Duodenal mucosa (tissue), 2 donors: ENCODE measurements around the gene DYSF.

Source experiments
- H3K27ac ChIP-seq: one replicate; pipeline ENCODE4 v1.7.0; 2013; ENCODE audit warnings: low read depth, low read length
- H3K27me3 ChIP-seq, 2 donors: one replicate each; pipeline ENCODE4 v1.7.0; 2013; ENCODE audit warnings: low read length in 2 of 2, control low read depth in 1 of 2; ENCODE audit not compliant: insufficient read depth in 2 of 2, control insufficient read depth in 1 of 2
- H3K36me3 ChIP-seq, 2 donors: one replicate each; pipeline ENCODE4 v1.7.0; 2013; ENCODE audit warnings: low read length in 2 of 2, control low read depth in 1 of 2; ENCODE audit not compliant: insufficient read depth in 2 of 2, control insufficient read depth in 1 of 2
- H3K4me1 ChIP-seq, 2 donors: one replicate each; pipeline ENCODE4 v1.7.0; 2013; ENCODE audit warnings: low read length in 2 of 2, control low read depth in 1 of 2; ENCODE audit not compliant: insufficient read depth in 2 of 2, control insufficient read depth in 1 of 2
- H3K4me3 ChIP-seq, 2 donors: one replicate each; pipeline ENCODE4 v1.7.0; 2013; ENCODE audit warnings: low read length in 2 of 2, low read depth in 1 of 2
- H3K9ac ChIP-seq, 2 donors: one replicate each; pipeline ENCODE4 v1.7.0; 2013; ENCODE audit warnings: low read length in 2 of 2, low read depth in 1 of 2
- H3K9me3 ChIP-seq, 2 donors: one replicate each; pipeline ENCODE4 v1.7.0; 2013; ENCODE audit warnings: low read length in 2 of 2, control low read depth in 1 of 2; ENCODE audit not compliant: control insufficient read depth in 1 of 2

DYSF gene

GRCh38 chr2:71609441-71609840, 156.1 kb downstream of the DYSF start:
- Histone ChIP-seq H3K4me3 (no peak overlapping the region), H3K9ac (no peak overlapping the region), H3K27me3 (no peaks in the 10 kb centered on the region), H3K4me1 (peaks cover 0 to 2% of the 10 kb centered on the region in 2 donors), H3K27ac (no peak overlapping the region), H3K36me3 (no peaks in the 10 kb centered on the region), H3K9me3 (no peaks in the 10 kb centered on the region)

DNA sequence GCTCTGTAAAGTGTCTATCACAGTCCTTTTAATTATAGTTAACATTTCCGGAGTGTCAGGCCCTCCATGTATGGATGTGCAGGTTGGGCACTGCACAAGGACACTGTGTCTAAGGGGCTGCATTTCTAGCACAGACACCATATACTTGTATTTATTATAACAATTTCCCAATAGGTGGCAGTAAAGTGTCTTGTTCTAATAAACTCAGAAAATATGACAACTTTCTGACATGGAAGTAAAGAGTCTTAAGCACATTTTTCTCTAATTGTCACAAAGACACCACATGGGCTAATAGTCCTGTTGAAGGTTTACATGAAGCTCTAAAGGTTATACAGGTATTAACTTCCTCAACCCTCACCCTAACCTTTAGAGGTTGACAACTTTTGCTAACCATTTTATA, 156.6 kb downstream of the DYSF start:
- Histone ChIP-seq H3K4me1 (peaks cover under 1 to 3% of the 10 kb centered on the region in 2 donors), H3K27ac (no peak overlapping the region), H3K27me3 (no peaks in the 10 kb centered on the region), H3K9ac (no peak overlapping the region), H3K36me3 (no peaks in the 10 kb centered on the region), H3K4me3 (no peak overlapping the region), H3K9me3 (no peaks in the 10 kb centered on the region)

DNA sequence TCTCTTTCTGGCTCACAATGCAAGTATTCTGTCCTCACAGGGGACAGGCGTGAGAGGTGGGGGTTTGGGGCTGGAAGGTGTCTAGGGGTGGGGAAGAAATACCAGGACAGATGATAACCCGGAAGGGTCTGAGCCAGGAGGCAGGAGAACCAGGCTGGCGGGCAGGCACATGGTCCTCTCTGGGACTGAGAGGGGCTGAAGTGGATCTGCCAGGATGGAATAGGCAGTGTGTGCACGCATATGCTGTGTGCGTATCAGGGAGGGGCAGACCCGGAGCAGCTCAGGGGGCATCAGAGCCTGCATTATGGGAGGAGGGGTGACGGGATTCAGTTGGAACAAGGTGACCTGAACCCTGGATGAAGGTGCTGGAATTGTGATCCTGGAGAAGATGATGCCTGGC, 157.3 kb downstream of the DYSF start:
- Histone ChIP-seq H3K27me3 (no peaks in the 10 kb centered on the region), H3K4me3 (no peak overlapping the region), H3K27ac (no peak overlapping the region), H3K9me3 (no peaks in the 10 kb centered on the region), H3K9ac (no peak overlapping the region), H3K36me3 (no peaks in the 10 kb centered on the region), H3K4me1 (peaks cover 4 to 8% of the 10 kb centered on the region in 2 donors)

DNA sequence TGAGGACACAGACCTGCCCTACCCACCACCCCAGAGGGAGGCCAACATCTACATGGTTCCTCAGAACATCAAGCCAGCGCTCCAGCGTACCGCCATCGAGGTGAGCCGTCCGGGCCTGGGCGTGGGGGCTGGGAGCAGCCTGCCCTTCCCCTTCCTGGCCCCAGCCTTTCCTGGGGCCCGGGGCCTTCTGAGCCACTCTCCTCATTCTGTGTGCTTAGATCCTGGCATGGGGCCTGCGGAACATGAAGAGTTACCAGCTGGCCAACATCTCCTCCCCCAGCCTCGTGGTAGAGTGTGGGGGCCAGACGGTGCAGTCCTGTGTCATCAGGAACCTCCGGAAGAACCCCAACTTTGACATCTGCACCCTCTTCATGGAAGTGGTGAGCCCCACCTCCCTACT, 157.9 kb downstream of the DYSF start:
- Histone ChIP-seq H3K27ac (no peak overlapping the region), H3K4me3 (no peak overlapping the region), H3K36me3 (no peaks in the 10 kb centered on the region), H3K9me3 (no peaks in the 10 kb centered on the region), H3K27me3 (no peaks in the 10 kb centered on the region), H3K4me1 (peaks cover 10 to 14% of the 10 kb centered on the region in 2 donors), H3K9ac (no peak overlapping the region)

- H3K27ac ChIP-seq: no peak overlapping the region
- H3K9ac ChIP-seq: no peak overlapping the region
- H3K27me3 ChIP-seq: no peaks in the 10 kb centered on the region
- H3K4me3 ChIP-seq: no peak overlapping the region
- no peaks in the 10 kb centered on the region for H3K36me3 ChIP-seq
- peaks cover 10 to 15% of the 10 kb centered on the region in 2 donors for H3K4me1 ChIP-seq
- no peaks in the 10 kb centered on the region for H3K9me3 ChIP-seq
Observed at GRCh38 chr2:71611781-71612527, 158.6 kb downstream of the DYSF start.

- no peak overlapping the region for H3K9ac ChIP-seq
- H3K36me3 ChIP-seq: no peaks in the 10 kb centered on the region
- no peak overlapping the region for H3K27ac ChIP-seq
- H3K27me3 ChIP-seq: no peaks in the 10 kb centered on the region
- H3K4me1 ChIP-seq: peaks cover 10 to 15% of the 10 kb centered on the region in 2 donors
- no peaks in the 10 kb centered on the region for H3K9me3 ChIP-seq
- no peak overlapping the region for H3K4me3 ChIP-seq
Observed at GRCh38 chr2:71612581-71613402, 159.4 kb downstream of the DYSF start.

DNA sequence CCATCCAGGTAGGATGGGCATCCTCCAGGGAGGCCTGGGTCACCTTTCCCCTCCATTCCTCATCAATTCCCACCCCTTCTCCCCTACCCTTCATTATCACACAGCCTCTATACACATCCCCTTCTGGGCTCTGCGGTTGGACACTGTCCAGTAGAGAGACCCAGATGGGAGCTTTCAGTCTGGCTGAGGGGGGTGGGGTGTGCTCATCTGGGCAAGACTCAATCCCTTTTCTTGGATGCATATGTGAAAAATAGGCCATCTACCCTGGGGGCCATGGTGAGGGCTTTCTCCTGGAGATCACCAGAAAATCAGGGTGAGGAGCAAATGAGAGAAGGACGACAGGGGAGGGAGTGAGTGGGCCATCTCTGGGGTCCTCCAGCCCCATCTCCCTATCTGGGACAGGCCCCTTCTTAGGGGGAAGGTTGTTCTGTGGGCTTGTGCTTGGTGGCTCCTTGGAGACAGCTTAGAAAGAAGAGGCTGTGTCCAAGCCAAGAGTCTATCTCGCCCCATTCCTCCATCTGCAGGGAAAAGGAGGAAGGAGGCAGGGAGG, 160.1 kb downstream of the DYSF start:
- no peaks in the 10 kb centered on the region for H3K27me3 ChIP-seq
- H3K9ac ChIP-seq: no peak overlapping the region
- no peak overlapping the region for H3K4me3 ChIP-seq
- H3K36me3 ChIP-seq: no peaks in the 10 kb centered on the region
- H3K9me3 ChIP-seq: no peaks in the 10 kb centered on the region
- peaks cover 10 to 15% of the 10 kb centered on the region in 2 donors for H3K4me1 ChIP-seq
- H3K27ac ChIP-seq: no peak overlapping the region

GRCh38 chr2:71613953-71614925, 160.9 kb downstream of the DYSF start:
- Histone ChIP-seq H3K9me3 (no peaks in the 10 kb centered on the region), H3K27me3 (no peaks in the 10 kb centered on the region), H3K9ac (no peak overlapping the region), H3K36me3 (no peaks in the 10 kb centered on the region), H3K27ac (peak overlapping the region; percentile 5), H3K4me1 (peaks cover 10 to 15% of the 10 kb centered on the region in 2 donors), H3K4me3 (no peak overlapping the region)

- Histone ChIP-seq H3K36me3 (no peaks in the 10 kb centered on the region), H3K27ac (peak overlapping the region; percentile 8), H3K27me3 (no peaks in the 10 kb centered on the region), H3K9ac (no peak overlapping the region), H3K9me3 (no peaks in the 10 kb centered on the region), H3K4me1 (peaks cover 10 to 15% of the 10 kb centered on the region in 2 donors), H3K4me3 (no peak overlapping the region)
Observed at GRCh38 chr2:71614976-71615766, 161.8 kb downstream of the DYSF start.
